Erythroblast (primary cell): ENCODE measurements around the gene SGSM1.
A peak's percentile ranks its signal among the peaks of the same experiment; 100 is the strongest.

Experiments used
- DNase-seq, 2 experiments: peaks; one replicate each; lab custom pipeline; 2025; lab: John Stamatoyannopoulos, UW
- GATA1 ChIP-seq: IDR thresholded peaks from 2 replicates; pipeline ENCODE4 v1.6.1; 2011; ENCODE audit warnings: low read depth, mild to moderate bottlenecking, control low read depth, low read length, moderate library complexity
- POLR2A ChIP-seq: IDR thresholded peaks from 2 replicates; pipeline ENCODE4 v1.6.1; 2011; ENCODE audit warnings: mild to moderate bottlenecking, low read length

Gene SGSM1

DNA sequence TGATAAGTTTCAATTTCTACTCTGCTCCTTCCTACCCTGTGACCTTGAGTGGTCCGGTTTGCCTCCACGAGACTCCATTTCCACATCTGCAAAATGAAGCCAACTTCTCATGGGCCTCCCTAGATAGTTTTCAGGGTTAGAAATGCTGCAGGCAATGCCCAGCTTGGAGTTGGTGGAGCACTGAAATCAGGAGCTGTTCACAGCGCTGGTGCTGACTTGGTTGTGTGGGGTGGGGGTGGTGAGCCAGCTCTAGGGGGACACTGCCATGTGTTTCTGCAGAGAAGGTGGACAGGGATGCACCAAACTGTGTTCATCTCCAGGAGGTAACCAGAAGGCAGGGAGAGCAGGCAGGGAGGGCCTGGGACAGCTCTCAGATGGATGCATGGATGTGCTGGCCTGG lies 37.0 kb downstream of the SGSM1 start:
- no peak for DNase-seq
- TF ChIP-seq POLR2A (no peak), GATA1 (no peak)

DNA sequence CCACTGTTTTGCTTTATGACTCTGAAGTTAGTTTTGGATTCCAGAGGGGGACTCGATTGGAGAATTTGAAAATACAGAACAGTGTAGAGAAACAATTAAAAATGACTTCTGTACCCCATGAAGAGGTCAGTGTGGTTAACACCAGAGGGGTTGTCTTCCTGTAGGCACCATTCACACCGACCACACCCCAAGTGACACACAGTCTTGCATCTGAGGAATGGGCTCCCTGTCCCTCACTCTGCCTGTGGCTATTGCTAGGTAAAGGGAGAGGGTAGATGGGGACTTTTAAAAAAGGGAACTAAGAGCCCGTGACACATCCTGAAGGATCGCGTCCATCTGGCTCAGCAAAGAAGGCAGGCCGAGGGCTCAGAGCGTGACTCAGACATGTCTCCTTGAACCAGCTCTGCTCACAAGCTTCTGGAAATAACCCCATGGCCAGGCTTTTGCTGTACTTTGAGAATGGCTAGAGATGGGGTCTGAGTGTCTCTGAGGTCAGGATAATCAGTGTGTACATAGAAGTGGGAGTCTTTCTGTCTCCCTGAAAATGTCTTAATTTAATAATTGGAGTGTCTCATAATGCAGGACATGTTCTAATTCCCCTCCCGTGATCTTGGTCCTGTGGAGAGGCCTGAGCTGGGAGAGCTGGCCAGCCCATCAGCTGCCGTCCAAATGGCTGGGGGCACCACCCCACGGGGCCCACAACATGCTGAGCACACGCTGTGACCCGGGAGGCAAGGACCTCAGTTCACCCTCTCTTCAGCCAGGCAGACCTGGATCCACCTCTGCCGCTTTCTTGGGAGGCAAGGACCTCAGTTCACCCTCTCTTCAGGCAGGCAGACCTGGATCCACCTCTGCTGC lies 39.3 kb downstream of the SGSM1 start:
- no peak for DNase-seq
- TF ChIP-seq POLR2A (no peak), GATA1 (no peak)

DNA sequence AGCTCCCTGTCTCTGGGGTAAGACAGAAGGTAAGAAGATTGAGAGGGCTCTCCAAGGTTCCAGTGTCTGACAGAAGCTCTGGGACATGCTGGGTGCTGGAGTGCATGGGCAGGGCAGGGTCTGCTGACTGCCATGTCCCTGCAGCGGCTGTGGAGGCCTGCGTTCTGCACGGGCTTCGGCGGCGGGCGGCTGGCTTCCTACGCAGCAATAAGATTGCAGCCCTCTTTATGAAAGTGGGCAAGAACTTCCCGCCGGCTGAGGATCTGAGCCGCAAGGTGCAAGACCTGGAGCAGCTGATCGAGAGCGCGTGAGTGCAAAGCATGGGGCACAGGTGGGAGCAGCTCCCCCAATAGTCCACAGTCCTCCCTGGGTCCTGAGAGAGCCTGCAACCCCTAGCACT lies 41.5 kb downstream of the SGSM1 start:
- no peak for DNase-seq
- no peak for TF ChIP-seq POLR2A
- TF ChIP-seq GATA1, result no peak

DNA sequence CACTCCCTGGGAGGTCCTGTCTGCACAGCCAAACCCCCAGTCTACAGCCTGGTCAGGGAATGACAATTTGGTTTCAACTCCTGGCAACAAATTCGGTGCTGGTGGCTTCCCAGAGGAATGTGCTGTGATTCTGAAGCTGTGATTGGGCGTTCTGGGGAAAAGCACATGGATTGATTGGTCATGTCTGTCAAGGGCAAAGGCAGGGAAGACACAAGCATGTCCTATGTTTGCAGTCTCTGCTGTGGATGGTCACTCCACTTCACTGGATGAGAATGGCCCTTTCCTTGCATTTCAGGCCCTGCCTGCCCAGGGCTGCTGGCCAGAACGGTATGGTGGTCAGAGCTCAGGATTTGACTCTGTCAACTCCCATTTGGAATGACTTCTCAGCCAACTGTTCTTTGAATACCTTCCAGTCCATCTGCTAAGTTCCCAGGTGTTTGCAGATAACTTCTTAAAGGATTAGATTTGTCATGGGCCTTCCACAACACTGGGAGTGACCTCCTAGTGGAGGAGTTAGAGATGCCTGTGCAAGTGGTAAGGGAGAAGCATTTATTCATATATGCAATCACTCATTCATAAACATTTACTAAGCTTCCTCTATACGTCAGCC lies 42.7 kb downstream of the SGSM1 start:
- TF ChIP-seq POLR2A, result no peak
- no peak for TF ChIP-seq GATA1
- no peak for DNase-seq

DNA sequence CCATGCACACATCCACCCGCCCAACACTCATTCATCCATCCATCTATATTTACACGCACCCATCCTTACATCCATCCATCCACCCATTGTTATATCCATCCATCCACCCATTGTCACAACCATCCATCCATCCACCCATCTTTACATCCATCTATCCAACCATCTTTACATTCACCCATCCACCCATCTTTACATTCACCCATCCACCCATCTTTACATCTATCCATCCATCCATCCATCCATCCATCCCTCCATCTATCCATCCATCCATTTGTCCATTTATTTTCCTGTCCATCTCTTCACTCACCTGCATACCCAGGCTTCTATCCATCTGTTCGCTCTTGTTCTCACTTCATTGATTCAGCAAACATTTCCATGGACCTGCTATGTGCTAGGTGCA lies 49.8 kb downstream of the SGSM1 start:
- DNase-seq, result no peak
- no peak for TF ChIP-seq GATA1
- no peak for TF ChIP-seq POLR2A

DNA sequence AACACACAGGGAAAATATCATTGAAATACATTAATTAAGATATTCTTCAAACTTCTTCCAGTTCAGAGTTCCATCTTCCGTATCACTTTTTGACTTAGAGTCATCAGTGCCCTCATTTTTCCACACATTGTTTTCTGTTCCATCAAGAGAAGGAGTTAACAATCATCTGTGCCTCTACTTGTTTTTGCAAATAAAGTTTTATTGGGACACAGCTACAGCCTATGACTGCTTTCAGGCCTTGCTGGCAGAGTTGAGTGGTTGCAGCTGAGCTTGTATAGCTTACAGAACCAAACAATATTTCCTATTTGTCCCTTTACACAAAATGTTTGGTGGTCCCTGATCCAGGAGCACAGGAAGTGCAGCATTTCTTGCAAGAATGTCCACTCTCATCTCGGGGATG lies 51.6 kb downstream of the SGSM1 start:
- TF ChIP-seq POLR2A (no peak), GATA1 (no peak)
- no peak for DNase-seq

DNA sequence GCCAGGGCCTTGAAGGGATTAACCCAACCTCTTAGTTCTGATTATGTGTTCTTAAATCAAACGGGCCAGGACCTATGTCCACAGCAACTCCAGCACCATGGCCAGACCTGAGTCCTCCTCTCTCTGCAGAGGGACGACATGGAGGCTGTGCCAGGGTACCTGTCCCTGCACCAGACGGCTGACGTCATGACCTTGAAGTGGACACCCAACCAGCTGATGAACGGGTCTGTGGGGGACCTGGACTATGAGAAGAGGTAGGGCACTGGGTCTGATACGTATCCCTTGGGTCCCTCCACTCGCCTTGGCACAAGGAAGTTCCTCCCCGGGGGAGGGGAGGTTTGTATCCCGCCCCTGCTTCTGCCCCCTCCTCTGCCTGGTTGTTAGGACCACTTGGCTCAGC lies 53.6 kb downstream of the SGSM1 start:
- DNase-seq, result no peak
- TF ChIP-seq GATA1 (no peak), POLR2A (no peak)

DNA sequence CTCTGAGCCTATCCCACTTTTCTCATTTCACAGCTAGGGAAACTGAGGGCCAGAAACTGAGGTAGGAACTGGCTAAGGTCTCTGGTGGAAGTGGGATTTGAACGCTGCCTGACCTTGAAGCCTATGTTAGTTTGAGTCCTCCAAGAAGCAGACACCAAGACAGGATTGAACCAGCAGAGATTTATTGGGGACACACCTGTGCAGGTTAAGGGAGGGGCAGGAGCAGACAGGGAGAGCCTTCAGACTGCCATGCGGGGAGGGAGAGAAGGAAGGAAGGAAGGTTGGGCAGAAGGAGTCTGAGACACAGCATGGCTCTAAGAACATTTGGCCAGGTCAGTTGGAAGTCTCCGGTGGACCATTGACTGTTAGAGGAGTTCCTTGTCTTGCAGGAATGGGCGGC lies 59.5 kb downstream of the SGSM1 start:
- DNase-seq, result no peak
- TF ChIP-seq POLR2A (no peak), GATA1 (no peak)

DNA sequence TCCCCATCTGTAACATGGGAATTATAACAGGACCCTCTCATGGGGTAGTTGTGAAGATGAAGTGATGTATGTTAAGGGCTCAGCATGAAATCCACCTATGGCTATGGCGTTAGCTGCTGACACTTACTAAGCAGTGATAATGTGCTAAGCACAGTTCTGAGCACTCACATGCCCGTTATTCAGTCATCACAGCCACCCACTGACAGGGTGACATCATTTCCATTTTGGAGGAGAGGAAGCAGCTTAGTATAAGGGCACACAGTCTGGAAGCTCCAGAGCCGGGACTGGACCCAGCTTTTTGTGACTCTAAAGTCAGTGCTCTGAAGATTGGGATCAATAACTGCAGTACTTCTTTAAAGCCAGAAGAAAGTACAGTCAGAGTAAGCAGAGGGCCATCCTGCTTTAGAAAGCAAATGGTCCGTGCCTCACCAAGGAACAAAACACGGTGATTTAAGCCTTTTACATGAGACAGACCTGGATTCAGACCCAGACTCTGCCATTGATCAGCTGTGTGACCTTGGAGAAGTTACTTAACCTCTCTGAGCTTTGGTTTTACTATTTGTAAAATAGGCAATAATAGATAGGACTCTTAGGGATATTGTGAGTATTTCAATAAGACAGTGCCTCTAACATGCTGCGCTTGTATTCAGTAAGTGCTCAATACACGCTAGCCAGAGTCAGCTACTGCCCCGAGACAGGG lies 61.5 kb downstream of the SGSM1 start:
- TF ChIP-seq GATA1, result no peak
- TF ChIP-seq POLR2A, result no peak
- DNase-seq, result no peak

DNA sequence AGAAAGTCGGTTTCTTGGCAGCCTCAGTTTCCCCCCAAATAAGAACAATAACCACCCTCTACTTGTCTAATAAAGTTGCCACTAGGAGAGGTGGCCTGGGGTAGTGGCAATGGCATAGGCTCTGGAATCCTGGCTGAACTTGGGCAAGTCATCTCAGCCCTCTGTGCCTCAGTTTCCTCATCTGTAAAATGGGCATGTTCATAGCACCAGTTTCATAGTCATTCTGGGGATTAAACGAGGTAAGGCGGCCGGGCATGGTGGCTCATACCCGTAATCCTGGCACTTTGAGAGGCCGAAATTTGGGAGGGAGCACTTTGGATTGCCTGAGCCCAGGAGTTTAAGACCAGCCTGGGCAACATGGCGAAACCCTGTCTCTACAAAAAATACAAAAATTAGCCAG lies 63.0 kb downstream of the SGSM1 start:
- TF ChIP-seq GATA1 (no peak), POLR2A (no peak)
- DNase-seq, result no peak

DNA sequence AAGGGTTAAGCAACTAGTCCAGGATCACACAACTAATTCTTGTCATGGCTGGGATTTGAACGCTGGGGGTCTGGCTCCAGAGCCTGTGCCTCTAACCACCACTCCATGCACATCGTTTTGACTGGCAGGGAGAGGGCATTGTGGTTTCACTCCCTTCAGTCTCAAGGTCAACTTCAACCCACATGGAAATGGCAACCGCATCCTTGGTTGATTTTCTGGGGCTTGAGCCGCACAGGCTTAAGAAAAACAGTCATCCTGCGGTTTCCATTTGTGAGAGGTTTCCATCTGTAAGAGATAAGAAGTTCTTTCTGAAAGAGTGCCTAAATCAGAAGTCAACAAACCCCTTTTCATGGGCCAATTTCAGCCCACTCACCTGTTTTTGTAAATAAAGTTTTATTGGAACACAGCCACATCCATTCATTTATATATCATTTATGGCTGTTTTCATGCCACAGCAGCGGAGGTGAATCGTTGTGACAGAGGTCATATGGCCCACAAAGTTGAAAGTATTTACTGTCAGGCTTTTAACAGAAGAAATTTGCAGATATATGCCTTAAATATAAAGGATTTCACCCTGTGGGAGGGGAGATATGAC lies 65.7 kb downstream of the SGSM1 start:
- TF ChIP-seq POLR2A (no peak), GATA1 (no peak)
- DNase-seq, result no peak

DNA sequence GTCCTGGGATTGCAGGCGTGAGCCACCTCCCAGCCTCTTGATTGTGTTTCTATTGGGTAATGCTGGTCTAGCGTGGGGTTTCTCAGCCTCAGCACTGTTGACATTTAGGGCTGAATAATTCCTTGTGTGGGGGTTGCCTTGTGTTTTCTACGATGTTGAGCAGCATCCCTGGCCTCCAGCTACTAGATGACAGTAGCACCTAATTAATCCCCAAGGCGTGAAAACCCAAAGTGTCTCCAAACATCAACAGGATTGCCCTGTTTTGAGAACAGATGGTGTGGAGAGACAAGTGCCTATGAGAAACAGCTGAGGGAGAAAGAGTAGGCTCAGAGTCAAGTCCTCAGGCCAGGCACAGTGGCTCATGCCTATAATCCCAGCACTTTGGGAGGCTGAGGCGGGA lies 67.2 kb downstream of the SGSM1 start:
- DNase-seq, result no peak
- TF ChIP-seq GATA1 (no peak), POLR2A (no peak)

DNA sequence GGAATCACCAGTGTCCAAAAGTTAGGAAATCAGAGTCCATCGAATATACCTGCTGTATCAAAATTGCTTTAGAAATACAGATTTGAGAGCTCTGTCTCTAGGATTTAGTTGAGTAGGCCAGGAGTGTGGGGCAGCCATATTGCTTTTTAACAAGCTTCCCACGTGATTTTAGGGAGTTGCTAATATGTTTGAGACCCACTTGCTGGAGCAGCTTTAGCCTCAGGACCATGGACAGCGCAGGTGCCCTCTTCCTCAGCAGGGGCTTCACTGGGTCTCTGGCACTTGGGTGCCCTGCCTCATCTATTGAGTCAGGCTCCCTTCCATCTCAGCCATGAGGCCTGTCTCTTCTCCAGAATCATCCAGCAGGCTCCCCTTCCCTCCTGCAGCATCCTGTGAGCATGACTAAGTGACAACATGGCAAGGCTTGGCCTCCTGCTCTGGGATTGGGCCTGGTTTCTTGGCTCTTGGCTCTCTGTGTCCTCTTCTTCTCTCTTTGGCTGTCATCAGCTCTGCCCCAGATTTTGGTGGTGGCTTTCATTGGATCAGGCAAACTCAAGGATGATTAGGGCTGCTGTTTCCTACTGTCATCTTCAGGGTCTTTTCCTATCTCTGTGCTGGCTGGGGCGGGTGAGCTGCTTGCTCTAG lies 70.0 kb downstream of the SGSM1 start:
- DNase-seq, result peak; percentile 24 to 32
- no peak for TF ChIP-seq GATA1
- TF ChIP-seq POLR2A, result no peak

DNA sequence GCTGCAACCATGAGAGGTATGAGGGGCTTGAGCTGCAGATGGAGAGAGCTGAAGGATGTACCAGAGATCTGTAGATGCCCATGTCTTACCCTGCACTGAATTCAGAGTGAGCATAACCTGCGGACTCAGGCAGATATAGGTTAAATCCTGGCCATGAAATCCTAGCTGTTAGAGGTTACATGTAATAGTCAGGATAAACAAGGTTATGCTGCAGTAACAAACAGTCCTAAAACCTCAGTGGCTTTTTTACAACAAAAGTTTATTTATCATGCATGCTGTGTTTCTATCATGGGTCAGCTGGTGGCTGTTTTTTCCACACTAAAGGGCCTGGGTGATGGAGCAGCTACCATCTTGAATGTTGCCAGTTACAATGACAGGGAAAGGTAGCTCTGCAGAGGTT lies 70.7 kb downstream of the SGSM1 start:
- TF ChIP-seq GATA1, result no peak
- no peak for TF ChIP-seq POLR2A
- no peak for DNase-seq
